Heart right ventricle (tissue), 16 donors: ENCODE results near the gene APLN. TPM values are rescaled to one million over a fixed set of nuclear protein-coding genes. Genes with fewer than 3 reads are reported as not detected.

Experiments used
- ATAC-seq, 8 donors: fragments of 200-7000 bp; cut with Tn5 transposase; one replicate each; pipeline ENCODE4 v1.9.1; 2020; ENCODE audit warnings: mild to moderate bottlenecking in 8 of 8, moderate library complexity in 8 of 8, moderate number of reproducible peaks in 1 of 8
- DNase-seq, 2 donors: peaks; one replicate each; pipeline ENCODE4 v3.0.0-alpha.2; 2020
- H3K27ac ChIP-seq, 10 donors: fragments of 200-600 bp; sonication (generic) in 2 of 10; one replicate each; pipeline versions ENCODE4 v1.5.0 to v1.8.0; 2020 to 2022; ENCODE audit warnings: mild to moderate bottlenecking in 3 of 10
- H3K27me3 ChIP-seq, 7 donors: fragments of 200-600 bp; one replicate each; pipeline ENCODE4 v1.8.0; 2021 to 2022; ENCODE audit warnings: mild to moderate bottlenecking in 2 of 7
- H3K36me3 ChIP-seq, 9 donors: fragments of 200-600 bp; sonication (generic) in 1 of 9; one replicate each; pipeline versions ENCODE4 v1.5.0 to v1.8.0; 2020 to 2022; ENCODE audit warnings: mild to moderate bottlenecking in 2 of 9
- H3K4me1 ChIP-seq, 9 donors: fragments of 200-600 bp; sonication (generic) in 1 of 9; one replicate each; pipeline versions ENCODE4 v1.5.0 to v1.8.0; 2020 to 2022; ENCODE audit warnings: mild to moderate bottlenecking in 4 of 9
- H3K4me3 ChIP-seq, 10 donors: fragments of 200-600 bp; sonication (generic) in 2 of 10; one replicate each; pipeline versions ENCODE4 v1.5.0 to v1.8.0; 2020 to 2022; ENCODE audit warnings: mild to moderate bottlenecking in 7 of 10, moderate library complexity in 2 of 10
- H3K9me3 ChIP-seq, 11 donors: fragments of 200-600 bp in 10 of 11; sonication (generic) in 2 of 11; one replicate each; pipeline versions ENCODE4 v1.5.0 to v1.8.0; 2013 to 2022; ENCODE audit warnings: mild to moderate bottlenecking in 2 of 11, control low read depth in 1 of 11, moderate library complexity in 1 of 11
- WGBS, 2 donors: extraction: QIAGEN DNeasy Blood & Tissue Kit; methylation state at CpG; one replicate each; pipeline ENCODE4 v1.1.7; 2013; ENCODE audit warnings: inconsistent platforms in 1 of 2; 5-methylcytosine and 5-hydroxymethylcytosine counted together
- intact Hi-C, 10 donors: fragments of 100-400 bp; cut with DNase I; formaldehyde crosslinking; loops; one replicate each; pipeline versions ENCODE4 v1.11.1 to v1.14.2; 2022
- polyA plus RNA-seq, 2 donors: library from polyadenylated mRNA; stranded (reverse); fragments of 200-250 nt; gene quantifications; one replicate each; pipeline ENCODE4 v1.2.3, GENCODE V29; 2013
- total RNA-seq, 10 donors: library from RNA; stranded (reverse); fragmentation: NEBNext Ultra II Directional in 3 of 10; extraction: Animal tissue kit (Norgen Biotek cat#: 25700) in 3 of 10; gene quantifications; one replicate each; pipeline versions ENCODE4 v1.2.1 to v1.2.4, GENCODE V29; 2021 to 2023
- TF ChIP-seq, protein P1 (sequence below), 9 donors: fragments of 200-600 bp; sonication (generic) in 2 of 9; IDR thresholded peaks; one replicate each; pipeline versions ENCODE4 v1.5.0 to v1.8.0; 2021 to 2022; ENCODE audit warnings: antibody characterized with exemption in 9 of 9, mild to moderate bottlenecking in 5 of 9, moderate library complexity in 1 of 9
- donor health status: Arrhythmogenic right ventricular cardiomyopathy.
- donor health status: ischemic (EF 13 %, LVEDD 7.1; RV severe dilation, severe dysfunction).
- donor health status: healthy with polysubstance abuse.
- donor health status: DM: no; HTN: yes; CAD: no.
- donor health status: DM: no; HTN: no; CAD: no.
- donor health status: ischemic (EF 25% LVEDD 6.9; RV normal size, moderate dysfunction).
- donor health status: ischemic (EF 25% LVEDD 5.7; RV mildly dilated, moderate dysfunction).
- donor health status: healthy.
- donor health status: DM: yes; HTN: yes; CAD: no.
- donor health status: Ischemic cardiomyopathy.
- donor health status: ischemic (EF 35%, LVEDD 5.7; RV mildly dilated, moderate dysfunction).
- donor health status: nonischemic (EF 11% LVEDD 7.7; RV severe dilation, severe dysfunction).
- donor health status: DM: yes; HTN: yes; CAD: no.
- donor health status: PGD.
- donor health status: ischemic (EF 29% LVEDD 5.4; RV normal size, mild dysfunction).
- donor health status: nonischemic (EF 23%, LVEDD 6.1; RV moderate dilation, normal function).

The APLN gene
- total and polyA plus RNA-seq, 12 donors, result 2.7 to 44.7 (median 13.3) TPM

- no peak for DNase-seq
- 95% methylated on average over 8 of the region's 8 CpGs for WGBS, 2 donors
- TF ChIP-seq, protein P1, sequence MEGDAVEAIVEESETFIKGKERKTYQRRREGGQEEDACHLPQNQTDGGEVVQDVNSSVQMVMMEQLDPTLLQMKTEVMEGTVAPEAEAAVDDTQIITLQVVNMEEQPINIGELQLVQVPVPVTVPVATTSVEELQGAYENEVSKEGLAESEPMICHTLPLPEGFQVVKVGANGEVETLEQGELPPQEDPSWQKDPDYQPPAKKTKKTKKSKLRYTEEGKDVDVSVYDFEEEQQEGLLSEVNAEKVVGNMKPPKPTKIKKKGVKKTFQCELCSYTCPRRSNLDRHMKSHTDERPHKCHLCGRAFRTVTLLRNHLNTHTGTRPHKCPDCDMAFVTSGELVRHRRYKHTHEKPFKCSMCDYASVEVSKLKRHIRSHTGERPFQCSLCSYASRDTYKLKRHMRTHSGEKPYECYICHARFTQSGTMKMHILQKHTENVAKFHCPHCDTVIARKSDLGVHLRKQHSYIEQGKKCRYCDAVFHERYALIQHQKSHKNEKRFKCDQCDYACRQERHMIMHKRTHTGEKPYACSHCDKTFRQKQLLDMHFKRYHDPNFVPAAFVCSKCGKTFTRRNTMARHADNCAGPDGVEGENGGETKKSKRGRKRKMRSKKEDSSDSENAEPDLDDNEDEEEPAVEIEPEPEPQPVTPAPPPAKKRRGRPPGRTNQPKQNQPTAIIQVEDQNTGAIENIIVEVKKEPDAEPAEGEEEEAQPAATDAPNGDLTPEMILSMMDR (IDR thresholded peaks at IDR 0.05), result no peak
- intact Hi-C loops, result no loop called here
- Histone ChIP-seq H3K36me3 (no peaks in the 10 kb centered on the region), H3K27me3 (peaks cover 0 to 6% (median 0%) of the 10 kb centered on the region in 7 donors), H3K27ac (no peak overlapping the region), H3K4me1 (peaks cover 0 to 4% (median under 1%) of the 10 kb centered on the region in 9 donors), H3K4me3 (no peak overlapping the region), H3K9me3 (no peaks in the 10 kb centered on the region)
- no peak for ATAC-seq
Measured at GRCh38 chrX:129695937-129696336, 41.2 kb upstream of the APLN start.

GRCh38 chrX:129695535-129695934, 40.8 kb upstream of the APLN start:
- no peaks in the 10 kb centered on the region for H3K36me3 ChIP-seq
- H3K9me3 ChIP-seq, result no peaks in the 10 kb centered on the region
- no peak overlapping the region for H3K4me3 ChIP-seq
- DNase-seq (no peak), ATAC-seq (no peak)
- peaks cover 0 to 6% (median 0%) of the 10 kb centered on the region in 7 donors for H3K27me3 ChIP-seq
- 81 to 93% methylated on average over 6 of the region's 6 CpGs for WGBS, 2 donors
- TF ChIP-seq, protein P1 (IDR thresholded peaks at IDR 0.05), result no peak
- H3K4me1 ChIP-seq, result peaks cover 0 to 1% (median 0%) of the 10 kb centered on the region in 9 donors
- H3K27ac ChIP-seq, result no peak overlapping the region
- intact Hi-C loops, result no loop called here

- ATAC-seq, result no peak
- intact Hi-C loops, result no loop called here
- Histone ChIP-seq H3K27me3 (peaks cover 0 to 6% (median 0%) of the 10 kb centered on the region in 7 donors), H3K4me3 (no peak overlapping the region), H3K36me3 (no peaks in the 10 kb centered on the region), H3K9me3 (no peaks in the 10 kb centered on the region), H3K27ac (no peak overlapping the region), H3K4me1 (peaks cover 0 to 9% (median 0%) of the 10 kb centered on the region in 9 donors)
- DNase-seq, result no peak
- TF ChIP-seq, protein P1 (IDR thresholded peaks at IDR 0.05), result no peak
- 96 to 97% methylated on average over 5 of the region's 5 CpGs for WGBS, 2 donors
Measured at GRCh38 chrX:129694805-129695204, 40.0 kb upstream of the APLN start.

DNA sequence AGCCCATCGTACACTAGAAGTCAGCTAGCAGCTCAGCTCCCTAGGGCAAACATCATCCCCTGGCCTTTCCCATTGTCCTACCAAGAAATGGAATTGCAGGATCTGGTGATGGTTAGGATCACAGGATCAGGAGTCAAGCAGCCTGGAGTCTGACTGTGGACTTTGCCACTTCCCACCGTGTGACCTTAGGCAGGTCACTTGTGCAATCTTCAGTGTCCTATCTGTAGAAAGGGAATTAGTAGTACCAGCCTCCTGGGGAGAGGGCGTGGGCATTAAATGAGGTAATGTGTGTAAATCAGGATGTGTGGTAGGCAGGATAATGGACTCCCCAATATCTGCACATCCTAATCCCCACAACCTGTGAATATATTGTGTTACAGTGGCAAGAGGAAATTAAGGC, 38.6 kb upstream of the APLN start:
- H3K27ac ChIP-seq, result no peak overlapping the region
- peaks cover 0 to 10% (median 0%) of the 10 kb centered on the region in 9 donors for H3K4me1 ChIP-seq
- TF ChIP-seq, protein P1 (IDR thresholded peaks at IDR 0.05), result no peak
- WGBS, 2 donors, result 92 to 95% methylated on average over 3 of the region's 3 CpGs
- no peaks in the 10 kb centered on the region for H3K36me3 ChIP-seq
- intact Hi-C loops, result no loop called here
- no peaks in the 10 kb centered on the region for H3K9me3 ChIP-seq
- DNase-seq, result no peak
- H3K4me3 ChIP-seq, result no peak overlapping the region
- ATAC-seq, result no peak
- peaks cover 0 to 6% (median 0%) of the 10 kb centered on the region in 7 donors for H3K27me3 ChIP-seq
